ENCODE results near the gene ZNF556.

The ZNF556 gene

GRCh38 chr19:2905918-2906519 is 38.9 kb downstream of the ZNF556 start:
- DNase-seq (ENCODE audit: low spot score) = no peak

GRCh38 chr19:2906631-2907195 is 39.6 kb downstream of the ZNF556 start:
- no peak for DNase-seq (ENCODE audit: low spot score)

GRCh38 chr19:2912306-2912705 is 45.2 kb downstream of the ZNF556 start:
- no peak for DNase-seq (ENCODE audit: low spot score)

GRCh38 chr19:2917275-2918184 is 50.4 kb downstream of the ZNF556 start:
- DNase-seq (ENCODE audit: low spot score) = no peak

GRCh38 chr19:2922987-2923386 is 55.9 kb downstream of the ZNF556 start:
- DNase-seq (ENCODE audit: low spot score) = no peak

- DNase-seq (ENCODE audit: low spot score) = no peak
Observed at GRCh38 chr19:2923510-2923909, 56.4 kb downstream of the ZNF556 start.

- no peak for DNase-seq (ENCODE audit: low spot score)
Observed at GRCh38 chr19:2926341-2927031, 59.4 kb downstream of the ZNF556 start.

- no peak for DNase-seq (ENCODE audit: low spot score)
Observed at GRCh38 chr19:2927032-2927430, 59.9 kb downstream of the ZNF556 start.

Measured in putamen (tissue), 1 donor.